GM12875 (cell line): ENCODE measurements around the gene UNCX.
"Not testable (repeated sequence)": the region's sequence is repeated elsewhere in the genome, so short reads cannot be mapped to it uniquely, and the experiment has no call there.

Experiments used
- H3K4me3 ChIP-seq: one replicate; pipeline ENCODE4 v1.5.1; 2011; ENCODE audit warnings: low read depth, low read length, control low read depth
- CTCF ChIP-seq: IDR thresholded peaks from 2 replicates; pipeline ENCODE4 v1.5.1; 2011; ENCODE audit warnings: low read depth, mild to moderate bottlenecking, control low read depth, inconsistent platforms, low read length, moderate library complexity, borderline replicate concordance; ENCODE audit not compliant: insufficient read depth

Gene UNCX

GRCh38 chr7:1210321-1210978 is 22.2 kb upstream of the UNCX start:
- H3K4me3 ChIP-seq = no peak overlapping the region
- no peak for TF ChIP-seq CTCF

- no peak overlapping the region for H3K4me3 ChIP-seq
- no peak for TF ChIP-seq CTCF
Measured at GRCh38 chr7:1210979-1211608, 21.6 kb upstream of the UNCX start.

GRCh38 chr7:1211611-1212010 is 21.1 kb upstream of the UNCX start:
- no peak for TF ChIP-seq CTCF
- no peak overlapping the region for H3K4me3 ChIP-seq

- H3K4me3 ChIP-seq = not testable (repeated sequence)
Measured at GRCh38 chr7:1212025-1212424, 20.6 kb upstream of the UNCX start.

GRCh38 chr7:1214516-1214915 is 18.2 kb upstream of the UNCX start:
- H3K4me3 ChIP-seq = no peak overlapping the region
- no peak for TF ChIP-seq CTCF

- TF ChIP-seq CTCF = no peak
- H3K4me3 ChIP-seq = no peak overlapping the region
Measured at GRCh38 chr7:1218541-1219165, 14.0 kb upstream of the UNCX start.

GRCh38 chr7:1219498-1219897 is 13.2 kb upstream of the UNCX start:
- no peak for TF ChIP-seq CTCF
- no peak overlapping the region for H3K4me3 ChIP-seq
